Testis (tissue), 2 donors: ENCODE results near the gene YIF1A.

Experiments used
- CTCF ChIP-seq, 3 experiments: fragments of 450-650 bp in 2 of 3; fragments of 200-600 bp in 1 of 3; sonication (generic) in 1 of 3; IDR thresholded peaks; one replicate each; pipeline ENCODE4 v1.5.1; 2016 to 2019; ENCODE audit warnings: antibody characterized with exemption in 3 of 3, mild to moderate bottlenecking in 2 of 3, moderate library complexity in 1 of 3
- POLR2A ChIP-seq: fragments of 450-650 bp; IDR thresholded peaks from one replicate; pipeline ENCODE4 v1.6.1; 2017; ENCODE audit warnings: antibody characterized with exemption, mild to moderate bottlenecking, moderate library complexity

GRCh38 chr11:66275396-66275795 is 13.5 kb downstream of the YIF1A start:
- TF ChIP-seq CTCF (IDR thresholded peaks at IDR 0.05) (no peak), POLR2A (no peak)
